ENCODE measurements around the gene UROC1. TPM values are rescaled to one million over a fixed set of nuclear protein-coding genes. Genes with fewer than 3 reads are reported as not detected.

UROC1 gene
- total RNA-seq, 1 experiment from 2014 or later = not detected

DNA sequence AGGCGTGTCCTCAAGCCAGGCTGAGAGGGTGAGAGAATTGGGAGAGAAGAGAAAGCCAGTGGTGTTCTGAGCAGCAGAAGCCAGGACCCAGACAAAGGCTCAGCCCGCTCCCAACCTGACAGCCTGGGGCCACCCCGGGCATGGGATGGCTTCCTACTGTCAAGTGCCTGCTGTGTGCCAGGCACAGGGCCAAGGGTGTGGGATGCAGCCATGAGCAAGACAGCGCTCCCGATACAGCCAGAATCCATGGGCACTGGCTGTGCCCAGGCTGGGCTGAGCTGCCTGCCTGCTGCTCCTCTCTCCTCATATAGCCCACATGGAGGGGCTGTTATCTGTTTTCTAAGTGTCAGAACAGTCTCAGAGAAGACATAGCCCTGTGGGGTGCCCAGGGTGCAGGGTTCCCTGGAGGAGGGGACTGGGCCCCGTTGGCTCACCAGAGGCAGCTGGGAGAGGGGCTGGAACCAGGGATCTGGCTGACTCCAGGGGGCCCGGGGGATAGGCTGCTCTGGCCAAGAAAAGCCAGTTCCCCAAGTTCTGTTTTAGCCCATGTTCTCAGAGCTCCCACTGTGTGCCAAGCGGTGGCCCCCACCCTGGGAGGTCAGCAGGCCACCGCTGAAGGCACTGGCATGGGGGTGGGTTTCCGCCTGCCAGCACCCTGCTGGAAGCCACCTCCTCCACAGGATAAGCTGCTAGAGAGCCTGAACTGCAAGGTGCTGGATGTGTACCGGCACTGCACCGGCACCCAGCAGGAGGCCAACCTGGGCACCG lies 83.9 kb downstream of the UROC1 start:
- Mint-ChIP-seq H3K4me3 (no peak overlapping the region), H3K27ac (no peak overlapping the region; a peak in 1 of 7 replicates), H3K27me3 (ENCODE audit: low read depth) (no peaks in the 10 kb centered on the region), H3K36me3 (ENCODE audit: insufficient read depth in 1 of 3, low read depth in 3 of 3) (peaks cover 2 to 23% (median 21%) of the 10 kb centered on the region in 3 experiments; a peak in 6 of 7 replicates), H3K4me1 (peaks cover 2 to 4% of the 10 kb centered on the region in 2 experiments; a peak in 1 of 4 replicates), H3K9me3 (no peaks in the 10 kb centered on the region)
- no peak overlapping the region for H2BK15ac ChIP-seq (ENCODE audit: low read depth, low read length)
- H2BK20ac ChIP-seq (ENCODE audit: low read depth, low read length, poor library complexity, severe bottlenecking) = no peak overlapping the region
- H2BK120ac ChIP-seq (ENCODE audit: low read depth, low read length, poor library complexity, severe bottlenecking) = no peak overlapping the region
- no peaks in the 10 kb centered on the region for H3K79me1 ChIP-seq (ENCODE audit: insufficient read depth, low read depth, low read length, poor library complexity, severe bottlenecking)
- H2BK12ac ChIP-seq (ENCODE audit: insufficient read length, low read depth, low read length) = no peak overlapping the region
- no peak overlapping the region for H3K4me2 ChIP-seq (ENCODE audit: insufficient read depth, insufficient read length, low read length)
- H4K91ac ChIP-seq (ENCODE audit: insufficient read length, low read depth, low read length) = no peak overlapping the region
- no peak overlapping the region for H2AK5ac ChIP-seq (ENCODE audit: insufficient read length, low read length)
- peak; percentile 12 for DNase-seq
- H3K23me2 ChIP-seq (ENCODE audit: insufficient read length, low read depth, low read length, poor library complexity, severe bottlenecking) = no peaks in the 10 kb centered on the region
- no peak overlapping the region for H2BK5ac ChIP-seq (ENCODE audit: insufficient read length, low read length)
- TF ChIP-seq, protein P1, sequence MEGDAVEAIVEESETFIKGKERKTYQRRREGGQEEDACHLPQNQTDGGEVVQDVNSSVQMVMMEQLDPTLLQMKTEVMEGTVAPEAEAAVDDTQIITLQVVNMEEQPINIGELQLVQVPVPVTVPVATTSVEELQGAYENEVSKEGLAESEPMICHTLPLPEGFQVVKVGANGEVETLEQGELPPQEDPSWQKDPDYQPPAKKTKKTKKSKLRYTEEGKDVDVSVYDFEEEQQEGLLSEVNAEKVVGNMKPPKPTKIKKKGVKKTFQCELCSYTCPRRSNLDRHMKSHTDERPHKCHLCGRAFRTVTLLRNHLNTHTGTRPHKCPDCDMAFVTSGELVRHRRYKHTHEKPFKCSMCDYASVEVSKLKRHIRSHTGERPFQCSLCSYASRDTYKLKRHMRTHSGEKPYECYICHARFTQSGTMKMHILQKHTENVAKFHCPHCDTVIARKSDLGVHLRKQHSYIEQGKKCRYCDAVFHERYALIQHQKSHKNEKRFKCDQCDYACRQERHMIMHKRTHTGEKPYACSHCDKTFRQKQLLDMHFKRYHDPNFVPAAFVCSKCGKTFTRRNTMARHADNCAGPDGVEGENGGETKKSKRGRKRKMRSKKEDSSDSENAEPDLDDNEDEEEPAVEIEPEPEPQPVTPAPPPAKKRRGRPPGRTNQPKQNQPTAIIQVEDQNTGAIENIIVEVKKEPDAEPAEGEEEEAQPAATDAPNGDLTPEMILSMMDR (conservative IDR thresholded peaks at IDR 0.05) = no peak
- no peak overlapping the region for H3K23ac ChIP-seq (ENCODE audit: insufficient read length, low read depth, low read length)
- no peak overlapping the region for H3K14ac ChIP-seq (ENCODE audit: insufficient read depth, low read length)
- H3K4me1 ChIP-seq (ENCODE audit: insufficient read depth, low read length) = no peaks in the 10 kb centered on the region
- H2AFZ ChIP-seq (ENCODE audit: low read length) = no peak overlapping the region
- H4K20me1 ChIP-seq (ENCODE audit: control insufficient read depth, insufficient read depth, insufficient read length) = no peaks in the 10 kb centered on the region
- no peaks in the 10 kb centered on the region for H3K9me3 ChIP-seq (ENCODE audit: control insufficient read depth, low read depth, low read length)
- H3K27me3 ChIP-seq (ENCODE audit: insufficient read depth, low read length) = no peaks in the 10 kb centered on the region
- H3K56ac ChIP-seq (ENCODE audit: insufficient read length, low read depth, low read length) = no peak overlapping the region
- H3K18ac ChIP-seq (ENCODE audit: insufficient read length, low read depth, low read length) = no peak overlapping the region
- H4K5ac ChIP-seq (ENCODE audit: insufficient read length, low read depth, low read length) = no peak overlapping the region
- no peak overlapping the region for H3K27ac ChIP-seq (ENCODE audit: insufficient read length, low read depth, low read length)
- H4K8ac ChIP-seq (replicated peaks; ENCODE audit: insufficient read length, low read depth, low read length) = no peak overlapping the region
- WGBS (ENCODE audit: extremely low coverage, insufficient read length, low lambda C conversion rate) = no CpG with 5 or more reads among the region's 13 CpGs
- H3T11ph ChIP-seq (ENCODE audit: low read length) = no peak overlapping the region
- H3K79me2 ChIP-seq (ENCODE audit: insufficient read depth, low read length) = no peaks in the 10 kb centered on the region
- H3K4ac ChIP-seq (ENCODE audit: low read depth, low read length) = no peak overlapping the region
- H3K9ac ChIP-seq (ENCODE audit: extremely low read depth, insufficient read length, low read length) = no peak overlapping the region
